Chondrocyte (in vitro differentiated cells): Measurements from ENCODE around the gene ENTPD5. TPM values are rescaled to one million over a fixed set of nuclear protein-coding genes. Genes with fewer than 3 reads are reported as not detected.

Experiments used
- DNase-seq: peaks from one replicate; pipeline ENCODE4 v3.0.0; 2021; ENCODE audit warnings: mixed read lengths, low spot score
- H3K27ac Mint-ChIP-seq: one replicate; pipeline ENCODE4 v1.8.0; 2021; ENCODE audit warnings: mild to moderate bottlenecking, moderate library complexity, mixed read lengths; ENCODE audit not compliant: unreplicated experiment
- H3K27me3 Mint-ChIP-seq: 2 replicates; pipeline ENCODE4 v1.8.0; 2021; ENCODE audit warnings: low read depth, mixed read lengths
- H3K36me3 Mint-ChIP-seq: 2 replicates; pipeline ENCODE4 v1.8.0; 2021; ENCODE audit warnings: low read depth, mixed read lengths
- H3K4me1 Mint-ChIP-seq: 2 replicates; pipeline ENCODE4 v1.8.0; 2021; ENCODE audit warnings: low read depth, mild to moderate bottlenecking, mixed read lengths
- H3K4me3 Mint-ChIP-seq: one replicate; pipeline ENCODE4 v1.8.0; 2021; ENCODE audit warnings: mild to moderate bottlenecking, moderate library complexity, mixed read lengths; ENCODE audit not compliant: unreplicated experiment
- H3K9me3 Mint-ChIP-seq: 2 replicates; pipeline ENCODE4 v1.8.0; 2021; ENCODE audit warnings: low read depth, mixed read lengths
- CTCF ChIP-seq: fragments of 200-600 bp; sonication (generic); IDR thresholded peaks from 2 replicates; pipeline ENCODE4 v1.5.0; 2021; ENCODE audit warnings: antibody characterized with exemption, mild to moderate bottlenecking, moderate library complexity
- total RNA-seq: library from RNA; stranded (reverse); gene quantifications from 3 replicates; pipeline ENCODE4 v1.2.1, GENCODE V29; 2021

The ENTPD5 gene
- total RNA-seq, 1 donor from 2014 or later = 19.3 TPM

DNA sequence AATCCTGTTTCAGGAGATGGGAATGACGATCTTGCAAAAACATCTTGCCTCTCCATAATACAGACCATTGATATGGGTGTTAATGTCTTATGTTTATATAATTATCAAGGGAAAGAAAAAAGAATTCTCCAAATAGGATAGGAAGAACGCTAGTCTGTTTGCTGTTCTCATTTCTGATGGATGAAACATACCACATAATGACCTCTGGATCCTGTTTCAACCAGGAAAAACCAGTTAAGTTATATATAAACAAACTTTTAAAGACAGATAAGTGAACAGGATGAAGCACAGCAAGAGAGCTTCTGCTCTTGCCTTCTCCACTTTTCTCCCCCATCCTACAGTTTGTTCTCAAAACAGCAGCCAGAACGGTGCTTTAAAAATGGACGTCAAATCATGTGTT is 41.2 kb downstream of the ENTPD5 start:
- H3K27ac Mint-ChIP-seq = peak overlapping the region; percentile 23
- no peak for DNase-seq
- H3K4me1 Mint-ChIP-seq = peaks cover 18% of the 10 kb centered on the region
- no peak for TF ChIP-seq CTCF
- H3K9me3 Mint-ChIP-seq = no peaks in the 10 kb centered on the region
- H3K4me3 Mint-ChIP-seq = no peak overlapping the region
- H3K27me3 Mint-ChIP-seq = no peaks in the 10 kb centered on the region
- H3K36me3 Mint-ChIP-seq = peaks cover 5% of the 10 kb centered on the region

DNA sequence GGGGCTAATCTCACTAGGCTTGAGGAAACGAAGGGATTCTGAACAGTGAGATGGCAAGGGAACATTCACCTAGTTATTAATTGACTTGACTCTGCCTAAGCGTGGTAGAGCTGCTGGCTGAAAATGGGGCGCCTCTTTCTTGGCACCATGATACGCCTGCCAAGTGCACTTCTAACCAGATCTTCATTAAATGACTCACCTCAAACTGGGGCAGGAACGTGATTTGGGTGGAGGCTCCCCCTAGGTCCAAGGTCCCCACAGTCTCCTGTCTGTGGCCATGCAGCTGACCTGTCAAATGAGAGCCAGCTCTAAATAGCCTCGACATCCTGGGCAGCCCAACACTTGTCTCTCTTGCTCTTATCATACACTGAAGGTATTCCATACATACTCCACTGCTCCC is 43.0 kb downstream of the ENTPD5 start:
- no peak overlapping the region for H3K4me3 Mint-ChIP-seq
- H3K9me3 Mint-ChIP-seq = no peaks in the 10 kb centered on the region
- TF ChIP-seq CTCF = no peak
- peaks cover 18% of the 10 kb centered on the region for H3K4me1 Mint-ChIP-seq
- H3K27me3 Mint-ChIP-seq = no peaks in the 10 kb centered on the region
- H3K27ac Mint-ChIP-seq = no peak overlapping the region
- no peak for DNase-seq
- H3K36me3 Mint-ChIP-seq = peaks cover 8% of the 10 kb centered on the region

GRCh38 chr14:73973497-73973896 is 45.6 kb downstream of the ENTPD5 start:
- Mint-ChIP-seq H3K27me3 (no peaks in the 10 kb centered on the region), H3K36me3 (peaks cover 17% of the 10 kb centered on the region), H3K4me3 (no peak overlapping the region), H3K4me1 (peaks cover 14% of the 10 kb centered on the region), H3K27ac (no peak overlapping the region), H3K9me3 (no peaks in the 10 kb centered on the region)
- no peak for DNase-seq
- no peak for TF ChIP-seq CTCF

GRCh38 chr14:73968885-73969284 is 50.2 kb downstream of the ENTPD5 start:
- DNase-seq = no peak
- TF ChIP-seq CTCF = no peak
- Mint-ChIP-seq H3K27me3 (no peaks in the 10 kb centered on the region), H3K36me3 (peaks cover 23% of the 10 kb centered on the region), H3K4me1 (no peaks in the 10 kb centered on the region), H3K9me3 (no peaks in the 10 kb centered on the region), H3K4me3 (no peak overlapping the region), H3K27ac (no peak overlapping the region)

GRCh38 chr14:73965216-73965615 is 53.9 kb downstream of the ENTPD5 start:
- Mint-ChIP-seq H3K9me3 (no peaks in the 10 kb centered on the region), H3K27me3 (no peaks in the 10 kb centered on the region), H3K27ac (no peak overlapping the region), H3K4me3 (no peak overlapping the region), H3K4me1 (no peaks in the 10 kb centered on the region), H3K36me3 (peaks cover 45% of the 10 kb centered on the region)
- no peak for DNase-seq
- TF ChIP-seq CTCF = no peak
